Stimulated activated CD4-positive, alpha-beta T cell treated with anti-CD3 and anti-CD28 coated beads, TNF-alpha, amount 100 ng/mL, for 24 hours (primary cell): ENCODE results near the gene CYP20A1.
"Not testable (repeated sequence)": the region's sequence is repeated elsewhere in the genome, so short reads cannot be mapped to it uniquely, and the experiment has no call there.

Source experiments
- DNase-seq, 3 experiments: peaks; one replicate each; pipeline ENCODE4 v3.0.0-alpha.2; 2020; ENCODE audit warnings: low read depth in 3 of 3

CYP20A1 gene

GRCh38 chr2:203280428-203281064 is 41.7 kb downstream of the CYP20A1 start:
- no peak for DNase-seq

DNA sequence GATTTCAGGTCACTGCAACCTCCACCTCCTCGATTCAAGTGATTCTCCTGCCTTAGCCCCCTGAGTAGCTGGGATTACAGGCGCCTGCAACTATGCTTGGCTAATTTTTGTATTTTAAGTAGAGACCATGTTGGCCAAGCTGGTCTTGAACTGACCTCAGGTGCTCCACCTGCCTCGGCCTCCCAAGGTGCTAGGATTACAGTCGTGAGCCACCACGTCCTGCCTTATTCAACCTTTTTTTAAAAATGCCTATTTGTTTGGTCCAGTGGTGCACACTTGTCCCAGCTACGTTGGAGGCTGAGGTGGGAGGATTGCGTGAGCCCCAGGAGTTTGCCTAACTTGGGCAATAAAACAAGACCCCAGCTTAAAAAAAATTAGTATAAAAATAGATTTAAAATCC is 43.3 kb downstream of the CYP20A1 start:
- no peak for DNase-seq

DNA sequence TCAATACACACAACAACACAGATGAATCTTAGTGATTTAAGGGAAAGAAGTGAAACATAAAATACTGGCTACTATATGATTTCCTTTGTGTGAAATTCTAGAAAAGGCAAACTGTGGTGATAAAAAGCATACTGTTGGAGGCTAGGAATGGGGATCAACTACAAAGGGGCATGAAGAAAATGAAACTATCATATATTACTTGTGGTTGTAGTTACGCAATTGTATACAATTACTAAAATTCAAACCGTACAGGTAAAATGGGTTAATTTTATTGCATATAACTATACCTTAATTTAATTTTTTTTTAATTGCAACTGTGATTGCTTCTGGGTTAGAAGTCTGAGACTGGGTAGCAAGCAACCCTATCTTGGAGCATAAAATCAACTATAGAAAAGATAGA is 47.7 kb downstream of the CYP20A1 start:
- no peak for DNase-seq

DNA sequence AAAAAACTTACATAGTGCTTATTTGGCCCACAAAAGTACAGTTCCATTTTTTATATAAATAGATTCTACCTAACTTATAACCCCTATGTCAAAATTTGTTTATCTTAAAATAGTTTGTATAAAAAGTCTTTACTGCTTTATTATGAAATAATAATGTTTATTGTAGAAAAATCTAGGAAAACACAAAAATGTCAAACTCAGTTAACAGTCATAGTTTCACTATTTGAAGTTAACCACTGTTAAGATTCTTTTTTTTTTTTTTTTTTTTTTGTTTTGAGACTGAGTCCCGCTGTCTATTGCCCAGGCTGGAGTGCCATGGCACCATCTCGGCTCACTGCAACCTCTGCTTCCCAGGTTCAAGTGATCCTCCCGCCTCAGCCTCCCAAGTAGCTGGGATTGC is 62.8 kb downstream of the CYP20A1 start:
- no peak for DNase-seq

- DNase-seq, result not testable (repeated sequence)
Observed at GRCh38 chr2:203302586-203302985, 63.8 kb downstream of the CYP20A1 start.

DNA sequence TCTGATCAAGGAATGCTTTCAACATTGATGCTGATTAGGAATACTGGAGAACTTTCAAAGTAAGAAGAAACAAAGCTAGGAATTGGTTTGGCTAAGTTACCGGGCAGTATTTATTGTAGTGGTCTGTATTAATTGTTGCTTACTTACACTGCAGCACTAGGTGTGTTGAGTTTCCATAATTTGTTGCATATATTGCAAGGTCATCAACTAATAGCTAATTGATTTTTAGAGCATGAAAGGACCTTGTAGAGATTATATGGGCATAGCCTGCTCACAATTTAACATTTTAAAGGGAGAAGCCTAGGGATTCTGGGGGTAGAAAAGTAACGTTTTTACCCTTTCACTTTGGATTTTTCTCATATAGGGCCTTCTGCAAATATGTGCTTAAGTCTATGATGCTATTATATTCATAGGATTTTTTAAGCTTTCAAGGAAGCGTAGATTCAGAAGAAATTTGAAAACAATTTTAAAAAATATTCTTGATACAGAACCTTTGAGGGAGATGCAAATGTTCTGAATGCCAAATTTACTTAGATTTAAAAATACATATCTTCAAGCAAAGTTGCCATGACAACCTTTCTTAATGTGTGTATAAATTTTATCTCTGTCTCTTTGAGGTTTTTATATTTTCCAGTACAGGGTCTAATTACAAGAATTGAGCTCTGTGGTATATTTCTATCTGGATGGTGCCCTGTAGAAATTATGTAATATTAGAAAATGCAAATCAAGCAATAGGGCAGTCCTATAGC is 72.0 kb downstream of the CYP20A1 start:
- DNase-seq, result no peak

DNA sequence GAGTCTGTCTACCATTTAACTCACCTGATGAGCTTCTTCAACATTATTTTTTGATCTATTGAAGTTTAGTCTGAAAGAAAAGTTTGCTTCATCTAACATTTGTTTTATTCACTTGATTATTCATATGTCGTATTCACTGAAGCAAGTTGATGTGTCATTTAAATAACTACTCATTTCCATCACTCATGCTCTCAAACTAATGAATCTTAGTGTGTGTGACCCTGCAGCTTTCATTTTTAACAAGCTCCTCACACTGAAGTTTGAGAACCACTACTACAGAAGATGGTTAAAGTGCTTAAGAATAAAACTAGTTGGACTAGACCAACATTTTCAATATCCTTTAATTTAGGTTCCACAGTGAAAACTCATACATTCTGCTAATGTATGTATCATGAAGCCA is 87.5 kb downstream of the CYP20A1 start:
- no peak for DNase-seq

GRCh38 chr2:203327582-203327900 is 88.7 kb downstream of the CYP20A1 start:
- no peak for DNase-seq

GRCh38 chr2:203327901-203328759 is 89.3 kb downstream of the CYP20A1 start, which contains the start of gene ABI2:
TSS of gene ABI2 (plus strand) at chr2:203328394. CDS start at chr2:203328515, 121 bp downstream.
- peak; percentile 20 to 78 (median 44) for DNase-seq

GRCh38 chr2:203328760-203329540 is 90.1 kb downstream of the CYP20A1 start:
- DNase-seq, result peak; percentile 14 to 57 (median 19)

DNA sequence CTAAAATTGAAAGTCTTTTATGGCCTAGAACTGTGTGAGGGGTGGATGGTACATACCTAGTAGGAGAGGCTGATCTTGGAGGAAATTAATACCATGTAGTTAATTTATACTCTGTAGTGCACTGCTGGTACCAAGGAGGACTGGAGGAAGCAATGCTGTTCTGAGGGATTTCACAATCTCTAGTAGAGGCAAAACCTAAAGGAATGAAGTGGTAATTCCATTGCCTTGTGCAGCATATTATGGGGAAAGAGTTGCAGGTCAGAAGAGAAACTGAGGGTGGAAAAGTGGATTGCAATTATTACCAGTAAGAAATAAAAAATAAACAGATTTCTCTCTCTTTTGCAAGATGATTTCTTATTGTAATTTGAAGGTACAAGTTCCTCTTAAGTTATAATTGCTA is 91.6 kb downstream of the CYP20A1 start:
- no peak for DNase-seq

DNA sequence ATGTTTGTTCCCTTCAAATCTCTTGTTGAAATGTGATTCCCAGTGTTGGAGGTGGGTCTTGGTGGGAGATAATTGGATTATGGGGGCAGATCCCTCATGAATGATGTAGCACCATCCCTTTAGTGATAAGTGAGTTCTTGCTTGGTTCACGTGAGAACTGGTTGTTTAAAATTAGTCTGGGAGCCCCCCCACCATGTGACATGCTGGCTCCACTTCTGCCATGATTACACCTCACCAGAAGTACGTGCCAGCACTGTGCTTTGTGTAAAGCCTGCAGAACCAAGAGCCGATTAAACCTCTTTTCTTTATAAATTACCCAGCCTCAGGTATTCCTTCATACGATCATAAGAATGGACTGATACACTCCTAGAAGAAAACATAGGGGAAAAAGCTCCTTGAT is 99.5 kb downstream of the CYP20A1 start:
- DNase-seq, result no peak

- DNase-seq, result no peak
Observed at GRCh38 chr2:203340791-203341487, 102.1 kb downstream of the CYP20A1 start.

DNA sequence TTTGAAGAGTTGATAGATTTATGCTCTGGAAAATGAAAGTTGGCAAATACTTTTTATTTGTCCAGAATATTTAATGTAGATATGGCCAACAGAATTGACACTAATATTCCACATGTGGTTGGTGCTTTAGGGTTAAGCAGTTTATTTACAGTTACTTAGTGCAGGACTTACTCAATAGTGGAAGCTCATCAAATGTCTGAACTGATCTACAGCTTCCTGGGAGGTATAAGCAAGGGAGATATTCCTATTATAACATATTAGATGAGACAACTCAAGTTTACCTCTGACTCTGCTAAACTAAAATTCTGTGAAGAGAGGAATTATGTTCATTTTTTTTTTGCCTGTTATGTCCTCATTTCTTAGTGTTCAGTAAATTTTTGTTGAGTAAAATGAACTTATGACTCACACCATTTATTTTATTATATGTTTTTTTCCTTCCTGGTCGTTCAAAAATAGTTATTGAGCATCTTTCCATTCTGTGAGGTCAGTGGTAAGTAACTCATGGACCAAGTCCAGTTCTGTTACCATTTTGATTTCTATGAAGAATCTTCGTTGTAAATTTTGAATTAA is 103.0 kb downstream of the CYP20A1 start:
- DNase-seq, result no peak

DNA sequence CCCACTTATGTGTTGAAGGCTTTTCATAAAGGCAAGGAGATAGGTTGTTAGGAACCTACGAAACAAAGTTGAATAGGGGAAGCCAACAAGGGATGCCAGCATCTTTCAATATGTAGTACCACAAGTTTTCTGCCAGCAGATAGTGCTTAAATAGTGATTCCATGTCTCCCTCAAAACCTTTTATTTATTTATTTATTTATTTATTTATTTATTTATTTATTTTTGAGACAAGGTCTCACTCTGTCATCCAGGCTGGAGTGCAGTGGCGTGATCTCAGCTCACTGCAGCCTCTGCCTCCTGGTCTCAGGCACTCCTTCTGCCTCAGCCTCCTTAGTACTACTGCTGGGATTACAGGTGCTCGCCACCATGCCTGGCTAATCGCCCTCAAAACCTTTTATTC is 103.6 kb downstream of the CYP20A1 start:
- not testable (repeated sequence) for DNase-seq

DNA sequence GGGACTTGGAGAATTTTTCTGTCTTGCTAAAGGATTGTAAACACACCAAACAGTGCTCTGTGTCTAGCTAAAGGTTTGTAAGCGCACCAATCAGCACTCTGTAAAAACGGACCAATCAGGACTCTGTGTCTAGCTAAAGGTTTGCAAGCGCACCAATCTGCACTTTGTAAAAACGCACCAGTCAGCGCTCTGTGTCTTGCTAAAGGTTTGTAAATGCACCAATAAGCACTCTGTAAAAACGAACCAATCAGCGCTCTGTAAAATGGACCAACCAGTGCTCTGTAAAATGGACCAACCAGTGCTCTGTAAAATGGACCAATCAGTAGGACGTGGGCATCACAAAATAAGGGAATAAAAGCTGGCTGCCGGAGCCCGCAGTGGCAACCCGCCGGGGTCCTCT is 105.8 kb downstream of the CYP20A1 start:
- no peak for DNase-seq

DNA sequence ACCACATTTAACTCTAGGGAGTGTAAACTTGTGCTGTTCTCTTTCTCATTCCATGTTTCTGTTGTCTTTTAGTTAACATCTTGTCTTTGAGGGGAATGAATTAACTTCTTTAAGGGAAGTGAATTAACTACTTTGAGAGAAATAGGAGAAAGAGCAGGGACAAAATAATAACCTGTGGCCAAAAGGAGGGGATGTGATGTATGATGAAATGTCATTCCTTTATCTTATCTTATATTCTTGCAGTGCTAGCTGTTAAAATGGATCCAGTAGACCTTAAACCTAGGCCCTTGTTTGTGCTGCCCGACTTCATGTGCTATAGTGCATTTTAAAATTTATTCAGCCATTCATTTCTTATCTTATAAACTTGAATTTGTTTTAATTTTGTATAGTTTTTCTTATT is 107.8 kb downstream of the CYP20A1 start:
- no peak for DNase-seq

DNA sequence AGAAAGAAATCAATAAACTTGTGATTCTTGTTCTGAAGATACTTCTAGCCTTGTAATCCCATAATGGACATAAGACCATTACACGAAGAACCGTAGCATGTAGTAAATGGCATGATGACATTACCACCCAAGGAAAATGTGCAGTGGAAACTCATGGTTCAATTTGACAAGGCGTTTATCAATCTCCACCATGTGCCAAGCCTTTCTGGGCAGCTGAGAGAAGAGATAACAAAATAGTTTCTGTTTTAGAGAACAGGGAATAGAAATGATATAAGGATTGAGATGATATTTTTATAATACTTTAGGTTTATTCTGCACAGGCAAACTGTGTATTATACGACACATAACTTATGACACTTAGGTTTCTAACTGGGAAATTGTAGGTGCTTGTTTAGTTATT is 108.6 kb downstream of the CYP20A1 start:
- DNase-seq, result no peak

GRCh38 chr2:203352604-203353255 is 113.9 kb downstream of the CYP20A1 start:
- DNase-seq, result no peak

GRCh38 chr2:203354966-203355365 is 116.1 kb downstream of the CYP20A1 start:
- DNase-seq, result no peak
